ENCODE results near the gene CCR4. TPM values are rescaled to one million over a fixed set of nuclear protein-coding genes. Genes with fewer than 3 reads are reported as not detected.
"Not testable (repeated sequence)": the region's sequence is repeated elsewhere in the genome, so short reads cannot be mapped to it uniquely, and the experiment has no call there.

Gene CCR4
- polyA plus RNA-seq, result 0.01 TPM in 1 of 3 replicates, not detected in the others
- not detected for polyA plus RNA-seq (2011; ENCODE audit: low read depth)
- not detected in 2 replicates for polyA plus RNA-seq (2011; cell fraction: cytosol; rRNA removed)
- not detected in 2 replicates for polyA plus RNA-seq (2011; cell fraction: nucleus; rRNA removed)
- not detected in 2 replicates for polyA plus RNA-seq (2012; ENCODE audit: low replicate concordance)
- polyA minus RNA-seq, result not detected in 3 replicates
- not detected for polyA minus RNA-seq (2011; cell fraction: cytosol; rRNA and poly(A)+ RNA removed)
- not detected in 2 replicates for polyA minus RNA-seq (2011; cell fraction: nucleus; rRNA and poly(A)+ RNA removed)

DNA sequence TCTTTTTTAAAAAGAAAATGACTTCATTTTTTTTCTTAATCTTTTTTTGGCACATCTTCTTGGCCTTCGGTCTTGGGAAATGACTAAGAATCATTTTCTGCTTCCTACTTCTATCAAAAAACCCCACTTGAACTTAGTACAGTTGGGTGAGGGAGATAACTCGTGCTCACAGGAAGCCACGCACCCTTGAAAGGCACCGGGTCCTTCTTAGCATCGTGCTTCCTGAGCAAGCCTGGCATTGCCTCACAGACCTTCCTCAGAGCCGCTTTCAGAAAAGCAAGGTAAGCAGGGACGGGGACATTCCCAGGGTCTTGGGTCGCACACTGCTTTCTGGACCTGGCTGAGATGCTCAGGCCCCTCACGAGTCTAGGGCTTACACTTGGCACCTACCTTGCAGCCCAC lies at the start of gene CCR4:
TSS of gene CCR4 (plus strand) at position 235 of the 402 bp plus-strand sequence. CDS start 1,779 bp downstream, outside the sequence.
- FAIRE-seq, result no peak
- no peak for DNase-seq (ENCODE audit: low read depth, low spot score)
- no peak within 1 kb of the TSS for H3K27ac ChIP-seq (ENCODE audit: control insufficient read depth, insufficient read depth, low read length)
- H3K9ac ChIP-seq (ENCODE audit: control insufficient read depth, extremely low read depth, insufficient read depth, low read length), result no peak within 1 kb of the TSS
- no peaks in the 10 kb centered on the region for H3K9me1 ChIP-seq (ENCODE audit: control insufficient read depth, extremely low read depth, insufficient read depth, low read length)
- H3K9me3 ChIP-seq (ENCODE audit: control insufficient read depth, low read depth, low read length), result no peaks in the 10 kb centered on the region
- no peaks in the 10 kb centered on the region for H3K27me3 ChIP-seq (ENCODE audit: control insufficient read depth, extremely low read depth, insufficient read depth, low read length)
- H2AFZ ChIP-seq (ENCODE audit: control insufficient read depth, low read length), result no peak within 1 kb of the TSS
- H3K4me2 ChIP-seq (ENCODE audit: control insufficient read depth, extremely low read depth, insufficient read depth, low read depth, low read length), result no peak within 1 kb of the TSS
- H3K79me2 ChIP-seq (ENCODE audit: control insufficient read depth, insufficient read depth, low read length), result no peaks in the 10 kb centered on the region
- dilution Hi-C loops (cut with MboI; ENCODE audit: extremely low pct_ligation_motif_present, low sequenced_read_pairs), result no loop called here
- TF ChIP-seq EZH2 (IDR thresholded peaks at IDR 0.05; ENCODE audit: low read length), result no peak
- TF ChIP-seq, protein P1, sequence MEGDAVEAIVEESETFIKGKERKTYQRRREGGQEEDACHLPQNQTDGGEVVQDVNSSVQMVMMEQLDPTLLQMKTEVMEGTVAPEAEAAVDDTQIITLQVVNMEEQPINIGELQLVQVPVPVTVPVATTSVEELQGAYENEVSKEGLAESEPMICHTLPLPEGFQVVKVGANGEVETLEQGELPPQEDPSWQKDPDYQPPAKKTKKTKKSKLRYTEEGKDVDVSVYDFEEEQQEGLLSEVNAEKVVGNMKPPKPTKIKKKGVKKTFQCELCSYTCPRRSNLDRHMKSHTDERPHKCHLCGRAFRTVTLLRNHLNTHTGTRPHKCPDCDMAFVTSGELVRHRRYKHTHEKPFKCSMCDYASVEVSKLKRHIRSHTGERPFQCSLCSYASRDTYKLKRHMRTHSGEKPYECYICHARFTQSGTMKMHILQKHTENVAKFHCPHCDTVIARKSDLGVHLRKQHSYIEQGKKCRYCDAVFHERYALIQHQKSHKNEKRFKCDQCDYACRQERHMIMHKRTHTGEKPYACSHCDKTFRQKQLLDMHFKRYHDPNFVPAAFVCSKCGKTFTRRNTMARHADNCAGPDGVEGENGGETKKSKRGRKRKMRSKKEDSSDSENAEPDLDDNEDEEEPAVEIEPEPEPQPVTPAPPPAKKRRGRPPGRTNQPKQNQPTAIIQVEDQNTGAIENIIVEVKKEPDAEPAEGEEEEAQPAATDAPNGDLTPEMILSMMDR (optimal IDR thresholded peaks at IDR 0.05 in 1 of 3, IDR thresholded peaks at IDR 0.05 in 1 of 3, conservative IDR thresholded peaks at IDR 0.05 in 1 of 3; ENCODE audit: extremely low read depth in 1 of 3, insufficient read depth in 2 of 3, low read length in 3 of 3), result no peak
- peaks cover 6% of the 10 kb centered on the region for H3K4me1 ChIP-seq (ENCODE audit: control insufficient read depth, extremely low read depth, insufficient read depth, low read length)
- no peaks in the 10 kb centered on the region for H4K20me1 ChIP-seq (ENCODE audit: control insufficient read depth, extremely low read depth, insufficient read depth, low read length)
- no peaks in the 10 kb centered on the region for H3K36me3 ChIP-seq (ENCODE audit: control insufficient read depth in 2 of 2, extremely low read depth in 1 of 2, insufficient read depth in 2 of 2, low read length in 2 of 2)
- no peak within 1 kb of the TSS for H3K4me3 ChIP-seq (ENCODE audit: control insufficient read depth in 2 of 3, extremely low read depth in 1 of 3, insufficient read depth in 2 of 3, low read depth in 1 of 3, low read length in 3 of 3)

DNA sequence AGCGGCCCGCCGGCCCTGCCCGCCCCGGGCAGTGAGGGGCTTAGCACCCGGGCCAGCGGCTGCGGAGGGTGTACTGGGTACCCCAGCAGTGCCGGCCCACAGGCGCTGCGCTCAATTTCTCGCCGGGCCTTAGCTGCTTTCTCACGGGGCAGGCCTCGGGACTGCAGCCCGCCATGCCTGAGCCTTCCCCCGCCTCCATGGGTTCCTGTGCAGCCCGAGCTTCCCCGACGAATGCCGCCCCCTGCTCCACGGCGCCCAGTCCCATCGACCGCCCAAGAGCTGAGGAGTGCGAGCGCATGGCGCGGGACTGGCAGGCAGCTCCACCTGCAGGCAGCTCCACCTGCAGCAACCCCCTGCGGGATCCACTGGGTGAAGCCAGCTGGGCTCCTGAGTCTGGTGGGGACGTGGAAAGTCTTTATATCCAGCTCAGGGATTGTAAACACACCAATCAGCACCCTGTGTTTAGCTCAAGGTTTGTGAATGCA lies 48.5 kb upstream of the CCR4 start:
- H3K4me2 ChIP-seq (ENCODE audit: control insufficient read depth, extremely low read depth, insufficient read depth, low read depth, low read length); H3K79me2 ChIP-seq (ENCODE audit: control insufficient read depth, insufficient read depth, low read length); H3K9me1 ChIP-seq (ENCODE audit: control insufficient read depth, extremely low read depth, insufficient read depth, low read length); DNase-seq (ENCODE audit: low read depth, low spot score); H3K4me1 ChIP-seq (ENCODE audit: control insufficient read depth, extremely low read depth, insufficient read depth, low read length); FAIRE-seq; H4K20me1 ChIP-seq (ENCODE audit: control insufficient read depth, extremely low read depth, insufficient read depth, low read length); H3K4me3 ChIP-seq (ENCODE audit: control insufficient read depth in 2 of 3, extremely low read depth in 1 of 3, insufficient read depth in 2 of 3, low read depth in 1 of 3, low read length in 3 of 3); H3K9ac ChIP-seq (ENCODE audit: control insufficient read depth, extremely low read depth, insufficient read depth, low read length); dilution Hi-C loops (cut with MboI; ENCODE audit: extremely low pct_ligation_motif_present, low sequenced_read_pairs); H3K27ac ChIP-seq (ENCODE audit: control insufficient read depth, insufficient read depth, low read length); H2AFZ ChIP-seq (ENCODE audit: control insufficient read depth, low read length); H3K27me3 ChIP-seq (ENCODE audit: control insufficient read depth, extremely low read depth, insufficient read depth, low read length); H3K36me3 ChIP-seq (ENCODE audit: control insufficient read depth in 2 of 2, extremely low read depth in 1 of 2, insufficient read depth in 2 of 2, low read length in 2 of 2); H3K9me3 ChIP-seq (ENCODE audit: control insufficient read depth, low read depth, low read length): not testable (repeated sequence)
- TF ChIP-seq, protein P1 (optimal IDR thresholded peaks at IDR 0.05 in 1 of 3, IDR thresholded peaks at IDR 0.05 in 1 of 3, conservative IDR thresholded peaks at IDR 0.05 in 1 of 3; ENCODE audit: extremely low read depth in 1 of 3, insufficient read depth in 2 of 3, low read length in 3 of 3), result peak in 2 of 3 experiments; percentile 42

Measured in keratinocyte (primary cell).